Endothelial cell of umbilical vein (primary cell): Measurements from ENCODE around the gene PLAAT2. TPM values are rescaled to one million over a fixed set of nuclear protein-coding genes. Genes with fewer than 3 reads are reported as not detected.

Experiments
- BruUV-seq: library from RNA; stranded (reverse); fragments of 400-500 nt; replicated peaks from 2 replicates; lab custom pipeline; 2021; lab: Mats Ljungman, UMichigan
- CTCF ChIA-PET: fragments of 300-600, 350-600 bp; sonication (Branson Sonifier 250); formaldehyde crosslinking; loops from one replicate; lab custom pipeline; 2021; ENCODE audit warnings: antibody characterized with exemption, inconsistent platforms; lab: Charles Lee
- POLR2A ChIA-PET: fragments of 300-600, 350-600 bp; sonication (Branson Sonifier 250); formaldehyde crosslinking; loops from one replicate; lab custom pipeline; 2021; ENCODE audit warnings: antibody characterized with exemption, inconsistent platforms; lab: Charles Lee
- DNase-seq: peaks from one replicate; pipeline ENCODE4 v3.0.0-alpha.2; 2011; ENCODE audit warnings: low read depth, low spot score
- FAIRE-seq: peaks from 2 replicates; lab custom pipeline; 2011; peaks lifted over from hg19 to GRCh38; lab: Jason Lieb, UNC
- H2AFZ ChIP-seq: 2 replicates; pipeline ENCODE4 v1.6.0; 2012; ENCODE audit warnings: low read depth, low read length, control low read depth, inconsistent platforms
- H3K27ac ChIP-seq: 2 replicates; pipeline ENCODE4 v1.5.1; 2011; ENCODE audit warnings: low read depth, mild to moderate bottlenecking, control low read depth, low read length, moderate library complexity; ENCODE audit not compliant: insufficient read depth
- H3K27me3 ChIP-seq, 2 experiments: 2 replicates each; pipeline versions ENCODE4 v1.6.0 to v1.6.1; 2011; ENCODE audit warnings: low read length in 2 of 2, mixed read lengths in 1 of 2; ENCODE audit not compliant: control insufficient read depth in 2 of 2, insufficient read depth in 2 of 2
- H3K36me3 ChIP-seq, 2 experiments: 2 replicates in 1 of 2; 3 replicates in 1 of 2; pipeline ENCODE4 v1.5.1; 2011; ENCODE audit warnings: low read length in 2 of 2, mild to moderate bottlenecking in 1 of 2, moderate library complexity in 1 of 2; ENCODE audit not compliant: control insufficient read depth in 2 of 2, insufficient read depth in 2 of 2; ENCODE audit errors: extremely low read depth in 1 of 2
- H3K4me1 ChIP-seq: 3 replicates; pipeline ENCODE4 v1.5.1; 2011; ENCODE audit warnings: mild to moderate bottlenecking, low read length; ENCODE audit not compliant: control insufficient read depth, insufficient read depth; ENCODE audit errors: extremely low read depth
- H3K4me2 ChIP-seq: 2 replicates; pipeline ENCODE4 v1.6.1; 2011; ENCODE audit warnings: low read length, control low read depth, mixed read lengths; ENCODE audit not compliant: insufficient read depth
- H3K4me3 ChIP-seq, 3 experiments: fragments of 200-600 bp in 1 of 3; sonication (generic), shearing (Covaris generic) in 1 of 3; replicated peaks in 1 of 3; 2 replicates each; pipeline ENCODE4 v1.5.1; 2011 to 2016; ENCODE audit warnings: control low read depth in 3 of 3, low read length in 3 of 3, mild to moderate bottlenecking in 2 of 3, inconsistent platforms in 1 of 3, low read depth in 1 of 3, moderate library complexity in 1 of 3; ENCODE audit not compliant: insufficient read depth in 1 of 3
- H3K79me2 ChIP-seq: 2 replicates; pipeline ENCODE4 v1.6.0; 2012; ENCODE audit warnings: low read length, inconsistent platforms; ENCODE audit not compliant: control insufficient read depth, insufficient read depth
- H3K9ac ChIP-seq: replicated peaks from 2 replicates; pipeline ENCODE3; 2011; ENCODE audit warnings: low read length, control low read depth; ENCODE audit not compliant: insufficient read depth; ENCODE audit errors: extremely low read depth
- H3K9me1 ChIP-seq: replicated peaks from 3 replicates; pipeline ENCODE4 v1.6.0; 2011; ENCODE audit warnings: mild to moderate bottlenecking, low read length; ENCODE audit not compliant: control insufficient read depth, insufficient read depth; ENCODE audit errors: extremely low read depth
- H3K9me3 ChIP-seq: replicated peaks from 2 replicates; pipeline ENCODE4 v1.5.1; 2012; ENCODE audit warnings: low read length, inconsistent platforms; ENCODE audit not compliant: control insufficient read depth, insufficient read depth
- H4K20me1 ChIP-seq: replicated peaks from 2 replicates; pipeline ENCODE3; 2011; ENCODE audit warnings: mild to moderate bottlenecking, low read length; ENCODE audit not compliant: control insufficient read depth, insufficient read depth; ENCODE audit errors: extremely low read depth
- CTCF ChIP-seq, 2 donors: IDR thresholded peaks; 1 replicate in 1 of 2; 2 replicates in 1 of 2; pipeline ENCODE4 v1.5.1; 2011; ENCODE audit warnings: low read length in 2 of 2, mild to moderate bottlenecking in 2 of 2, moderate library complexity in 2 of 2, control low read depth in 1 of 2, inconsistent platforms in 1 of 2, low read depth in 1 of 2; ENCODE audit not compliant: insufficient read depth in 1 of 2; ENCODE audit errors: extremely low read depth in 1 of 2
- FOS ChIP-seq: IDR thresholded peaks from 2 replicates; pipeline ENCODE4 v1.6.1; 2011; ENCODE audit warnings: mild to moderate bottlenecking, low read length, moderate library complexity, borderline replicate concordance; ENCODE audit not compliant: insufficient read depth
- GATA2 ChIP-seq: IDR thresholded peaks from 2 replicates; pipeline ENCODE4 v1.7.0; 2011; ENCODE audit warnings: low read depth, mild to moderate bottlenecking, moderate library complexity, mixed read lengths, low read length; ENCODE audit not compliant: insufficient read length, insufficient read depth
- JUN ChIP-seq: IDR thresholded peaks from 2 replicates; pipeline ENCODE4 v1.6.1; 2011; ENCODE audit warnings: borderline replicate concordance, low read depth; ENCODE audit not compliant: insufficient read length, insufficient read depth
- POLR2A ChIP-seq: IDR thresholded peaks from 2 replicates; pipeline ENCODE4 v1.6.1; 2012; ENCODE audit warnings: low read depth, mild to moderate bottlenecking, control low read depth, low read length
- dilution Hi-C: fragments of 300-500 bp; cut with MboI; formaldehyde crosslinking; loops from one replicate; pipeline ENCODE4 v1.15.0; 2019; ENCODE audit warnings: low sequenced_read_pairs; ENCODE audit not compliant: extremely low pct_ligation_motif_present
- intact Hi-C: fragments of 100-400 bp; cut with micrococcal nuclease; formaldehyde crosslinking; loops from one replicate; pipeline ENCODE4 v1.10.0; 2022
- polyA plus RNA-seq, 4 experiments: library from polyadenylated mRNA; depleted of rRNA in 3 of 4; stranded (reverse) in 3 of 4; unstranded in 1 of 4; fragments of >200 nt; gene quantifications; 2 replicates each; pipeline versions ENCODE4 v1.2.1 to v1.2.3, GENCODE V29; 2011 to 2012; ENCODE audit warnings: missing spikeins in 1 of 4
- total RNA-seq: library from RNA; stranded (reverse); gene quantifications from 2 replicates; pipeline ENCODE4 v1.2.3, GENCODE V29; 2021

The PLAAT2 gene
- total and polyA plus RNA-seq, 2 donors (not counting 3 experiments of a cell fraction or from before 2014, with no cell fraction given): 0.40 TPM; not detected in 1

- intact Hi-C loops: no loop called here
- dilution Hi-C loops: no loop called here
- DNase-seq (no peak), FAIRE-seq (no peak)
- no peak overlapping the region for H2AFZ ChIP-seq
- H3K27me3 ChIP-seq: peaks cover 0 to 5% of the 10 kb centered on the region in 2 experiments
- TF ChIP-seq FOS (no peak), CTCF (IDR thresholded peaks at IDR 0.05; ENCODE audit: extremely low read depth in 1 of 2, insufficient read depth in 1 of 2, low read depth in 1 of 2, low read length in 2 of 2) (no peak), GATA2 (no peak), POLR2A (no peak), JUN (no peak)
- H3K79me2 ChIP-seq: no peaks in the 10 kb centered on the region
- H3K4me3 ChIP-seq: no peak overlapping the region
- no peaks in the 10 kb centered on the region for H3K36me3 ChIP-seq
- H3K27ac ChIP-seq: no peak overlapping the region
- no peaks in the 10 kb centered on the region for H3K9me3 ChIP-seq
- BruUV-seq: no TSS peak
- no peaks in the 10 kb centered on the region for H3K9me1 ChIP-seq
- no peaks in the 10 kb centered on the region for H3K4me1 ChIP-seq
- H4K20me1 ChIP-seq: no peaks in the 10 kb centered on the region
- no peak overlapping the region for H3K4me2 ChIP-seq
- CTCF ChIA-PET: interaction anchor here (1.2 kb wide), 1 partner anchor 32 kb away, joined by 3 read pairs; no protein-coding TSS in a partner anchor
- H3K9ac ChIP-seq: no peak overlapping the region
- POLR2A ChIA-PET: no interaction called here
Measured at GRCh38 chr11:63510360-63511047, 52.7 kb downstream of the PLAAT2 start.
